HepG2 (cell line): ENCODE data around the gene MSANTD1. TPM values are rescaled to one million over a fixed set of nuclear protein-coding genes. Genes with fewer than 3 reads are reported as not detected.
A peak's percentile ranks its signal among the peaks of the same experiment; 100 is the strongest.

Source experiments
- ATAC-seq: fragments of 200-7000 bp; cut with Tn5 transposase; 3 replicates; pipeline ENCODE4 v1.9.1; 2020; ENCODE audit warnings: mild to moderate bottlenecking, moderate library complexity
- BruUV-seq: library from RNA; stranded (reverse); fragments of 400-500 nt; replicated peaks from 2 replicates; lab custom pipeline; 2021; lab: Mats Ljungman, UMichigan
- CTCF ChIA-PET: fragments of 300-600 bp; formaldehyde crosslinking; extraction: SDS; loops from one replicate; lab custom pipeline; 2021; ENCODE audit warnings: low total read pairs, inconsistent platforms, low intra/inter-chr PET ratio; lab: Yijun Ruan, JAX
- POLR2A ChIA-PET: fragments of 350-600 bp; sonication (Branson Sonifier 250); formaldehyde crosslinking; loops from one replicate; lab custom pipeline; 2020; ENCODE audit warnings: antibody characterized with exemption, inconsistent platforms; lab: Yijun Ruan, JAX
- DNase-seq: peaks from one replicate; pipeline ENCODE4 v3.0.0-alpha.2; 2015; ENCODE audit warnings: low spot score
- FAIRE-seq: peaks from 3 replicates; lab custom pipeline; 2011; peaks lifted over from hg19 to GRCh38; lab: Jason Lieb, UNC
- H2AFZ ChIP-seq: one replicate; pipeline ENCODE4 v1.6.1; 2011; ENCODE audit warnings: low read length, inconsistent platforms
- H3K27ac ChIP-seq: fragments of 300-600 bp; 3 replicates; pipeline ENCODE4 v1.8.0; 2011; ENCODE audit warnings: mixed run types, mild to moderate bottlenecking, mixed read lengths, low read length, inconsistent platforms; ENCODE audit not compliant: insufficient read depth; ENCODE audit errors: extremely low read length
- H3K27me3 ChIP-seq, 2 experiments: fragments of 200-600 bp in 1 of 2; 2 replicates in 1 of 2; 3 replicates in 1 of 2; pipeline versions ENCODE4 v1.6.0 to v1.8.0; 2011; ENCODE audit warnings: low read length in 2 of 2, mild to moderate bottlenecking in 2 of 2, moderate library complexity in 2 of 2, inconsistent platforms in 1 of 2; ENCODE audit not compliant: insufficient read depth in 2 of 2, control insufficient read depth in 1 of 2
- H3K36me3 ChIP-seq, 2 experiments: fragments of 200-600 bp in 1 of 2; replicated peaks in 1 of 2; 2 replicates in 1 of 2; 3 replicates in 1 of 2; pipeline versions ENCODE4 v1.5.1 to v1.8.0; 2011; ENCODE audit warnings: low read length in 2 of 2, inconsistent platforms in 1 of 2; ENCODE audit not compliant: insufficient read depth in 2 of 2, control insufficient read depth in 1 of 2
- H3K4me1 ChIP-seq: 2 replicates; pipeline ENCODE4 v1.5.1; 2012; ENCODE audit warnings: low read length, inconsistent platforms; ENCODE audit not compliant: insufficient read depth
- H3K4me2 ChIP-seq: 2 replicates; pipeline ENCODE4 v1.6.0; 2011; ENCODE audit warnings: low read depth, low read length, inconsistent platforms
- H3K4me3 ChIP-seq, 3 experiments: fragments of 200-600 bp in 1 of 3; sonication (generic), shearing (Covaris generic) in 1 of 3; replicated peaks in 1 of 3; 2 replicates each; pipeline ENCODE4 v1.5.1; 2011 to 2016; ENCODE audit warnings: low read length in 3 of 3, inconsistent platforms in 2 of 3, low read depth in 2 of 3, mild to moderate bottlenecking in 2 of 3, control low read depth in 1 of 3, mixed read lengths in 1 of 3; ENCODE audit not compliant: insufficient read depth in 1 of 3
- H3K79me2 ChIP-seq: one replicate; pipeline ENCODE4 v1.6.1; 2011; ENCODE audit warnings: low read length, inconsistent platforms; ENCODE audit not compliant: insufficient read depth
- H3K9ac ChIP-seq: 2 replicates; pipeline ENCODE4 v1.6.0; 2011; ENCODE audit warnings: mild to moderate bottlenecking, low read depth, low read length, inconsistent platforms; ENCODE audit not compliant: insufficient read depth
- H3K9me3 ChIP-seq: 2 replicates; pipeline ENCODE4 v1.5.1; 2012; ENCODE audit warnings: mild to moderate bottlenecking, low read length
- H4K20me1 ChIP-seq: 2 replicates; pipeline ENCODE4 v1.6.0; 2011; ENCODE audit warnings: inconsistent platforms, mild to moderate bottlenecking, low read length, moderate library complexity; ENCODE audit not compliant: insufficient read depth
- MZF1 ChIP-seq: sonication (generic); formaldehyde crosslinking; IDR thresholded peaks from 2 replicates; pipeline ENCODE4 v1.8.1; 2023; ENCODE audit warnings: mild to moderate bottlenecking, missing genetic modification reagents, borderline replicate concordance
- NFKB2 ChIP-seq: sonication (generic); formaldehyde crosslinking; IDR thresholded peaks from 2 replicates; pipeline ENCODE4 v1.4.0; 2020; ENCODE audit warnings: missing genetic modification reagents, borderline replicate concordance
- ZFP41 ChIP-seq: sonication (generic); formaldehyde crosslinking; IDR thresholded peaks from 2 replicates; pipeline ENCODE4 v1.4.0; 2020; ENCODE audit warnings: mild to moderate bottlenecking, missing genetic modification reagents, borderline replicate concordance
- ZNF318 ChIP-seq: sonication (generic); formaldehyde crosslinking; IDR thresholded peaks from 2 replicates; pipeline ENCODE4 v1.4.0; 2020; ENCODE audit warnings: mild to moderate bottlenecking, missing genetic modification reagents
- ZNF335 ChIP-seq: sonication (generic); formaldehyde crosslinking; IDR thresholded peaks from 2 replicates; pipeline ENCODE4 v1.4.0; 2020; ENCODE audit warnings: missing genetic modification reagents
- ZNF557 ChIP-seq: sonication (generic); formaldehyde crosslinking; IDR thresholded peaks from 2 replicates; pipeline ENCODE4 v1.4.0; 2020; ENCODE audit warnings: missing genetic modification reagents
- WGBS: methylation state at CpG from one replicate; pipeline ENCODE4 v1.1.6; 2017; ENCODE audit warnings: low lambda C conversion rate; 5-methylcytosine and 5-hydroxymethylcytosine counted together
- in situ Hi-C: cut with HindIII; loops from 2 replicates; pipeline ENCODE4 v1.10.0; 2017; ENCODE audit warnings: low pct_unique_long_range_greater_than_20kb; ENCODE audit not compliant: extremely low pct_ligation_motif_present
- intact Hi-C: fragments of 100-400 bp; cut with micrococcal nuclease; formaldehyde crosslinking; loops from one replicate; pipeline ENCODE4 v1.10.0; 2022; ENCODE audit not compliant: unreplicated experiment
- polyA plus RNA-seq, 8 experiments: library from polyadenylated mRNA; depleted of rRNA in 3 of 8; stranded (reverse) in 7 of 8; unstranded in 1 of 8; fragments of >200 nt; fragmentation: Illumina TruSeq in 4 of 8; extraction: Trizol in 4 of 8; gene quantifications; 2 replicates each; pipeline versions ENCODE4 v1.2.1 to v1.2.3, GENCODE V29; 2011 to 2016; ENCODE audit warnings: low read depth in 4 of 8, missing spikeins in 1 of 8, mixed read lengths in 1 of 8; ENCODE audit not compliant: insufficient read depth in 1 of 8
- total RNA-seq, 5 experiments: library from RNA; depleted of rRNA; stranded (reverse); fragments of >200 nt; fragmentation: Illumina TruSeq; extraction: Trizol; gene quantifications; 2 replicates each; pipeline ENCODE4 v1.2.3, GENCODE V29; 2016; ENCODE audit warnings: low read depth in 1 of 5

MSANTD1 gene
- total and polyA plus RNA-seq, 2 of the 13 experiments (the other 11 are each of a cell fraction or from before 2014, with no cell fraction given) = 0.22 to 0.40 TPM

- Histone ChIP-seq H3K36me3 (peaks cover 32 to 89% of the 10 kb centered on the region in 2 experiments), H3K9me3 (no peaks in the 10 kb centered on the region), H3K27me3 (no peaks in the 10 kb centered on the region), H3K9ac (no peak overlapping the region), H4K20me1 (no peaks in the 10 kb centered on the region), H2AFZ (no peak overlapping the region), H3K79me2 (no peaks in the 10 kb centered on the region), H3K27ac (peak overlapping the region; percentile 35), H3K4me1 (peaks cover 9% of the 10 kb centered on the region; the same call in 1 of the 2 replicates), H3K4me3 (no peak overlapping the region)
- WGBS = 86% methylated on average over 9 of the region's 9 CpGs
- ChIA-PET POLR2A (no interaction called here), CTCF (no interaction called here)
- in situ Hi-C loops = no loop called here
- intact Hi-C loops = no loop called here
- ATAC-seq = no peak
- no peak for FAIRE-seq
- no TSS peak for BruUV-seq
- DNase-seq = no peak
- no peak for TF ChIP-seq ZNF335
- TF ChIP-seq ZNF318 (CRISPR knock-in tag) = no peak
- no peak for TF ChIP-seq ZFP41 (CRISPR knock-in tag)
- no peak for TF ChIP-seq MZF1 (CRISPR knock-in tag)
- TF ChIP-seq NFKB2 (CRISPR knock-in tag) = no peak
- TF ChIP-seq ZNF557 (CRISPR knock-in tag) = no peak
- TF ChIP-seq, all 625 proteins: peak for 0
- H3K4me2 ChIP-seq = no peak overlapping the region
These were observed 22.5 kb upstream of the MSANTD1 start for GRCh38 chr4:3226467-3226866.
